ENCODE results near the gene PDLIM1.

PDLIM1 gene

DNA sequence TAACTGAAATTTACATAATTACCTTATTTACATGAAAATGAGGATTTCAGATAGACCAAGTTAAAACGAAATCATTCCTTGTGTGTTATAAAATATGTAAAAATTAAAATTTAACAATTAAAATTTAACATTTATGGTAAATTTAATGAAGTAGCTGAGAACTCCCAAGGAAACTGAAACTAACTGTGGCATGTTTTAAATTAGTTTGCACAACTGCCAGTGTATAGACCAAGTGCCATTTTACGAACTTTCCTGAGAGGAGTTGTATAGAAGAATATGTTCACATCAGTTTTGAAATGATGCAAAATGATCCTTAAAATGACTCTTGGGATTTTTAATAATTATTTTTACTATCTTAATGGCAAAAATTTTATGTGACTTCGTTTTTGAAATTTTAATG lies 23.6 kb downstream of the PDLIM1 start:
- H3K4me3 ChIP-seq (ENCODE audit: low read depth, low read length), result no peak overlapping the region
- no peak for TF ChIP-seq POLR2A (IDR thresholded peaks at IDR 0.05; ENCODE audit: extremely low read depth, insufficient read length)
- TF ChIP-seq, protein P1, sequence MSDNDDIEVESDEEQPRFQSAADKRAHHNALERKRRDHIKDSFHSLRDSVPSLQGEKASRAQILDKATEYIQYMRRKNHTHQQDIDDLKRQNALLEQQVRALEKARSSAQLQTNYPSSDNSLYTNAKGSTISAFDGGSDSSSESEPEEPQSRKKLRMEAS (IDR thresholded peaks at IDR 0.05; ENCODE audit: low read depth, low read length), result no peak
- TF ChIP-seq MYC (IDR thresholded peaks at IDR 0.05; ENCODE audit: low read depth, low read length), result no peak
- TF ChIP-seq, protein P2, sequence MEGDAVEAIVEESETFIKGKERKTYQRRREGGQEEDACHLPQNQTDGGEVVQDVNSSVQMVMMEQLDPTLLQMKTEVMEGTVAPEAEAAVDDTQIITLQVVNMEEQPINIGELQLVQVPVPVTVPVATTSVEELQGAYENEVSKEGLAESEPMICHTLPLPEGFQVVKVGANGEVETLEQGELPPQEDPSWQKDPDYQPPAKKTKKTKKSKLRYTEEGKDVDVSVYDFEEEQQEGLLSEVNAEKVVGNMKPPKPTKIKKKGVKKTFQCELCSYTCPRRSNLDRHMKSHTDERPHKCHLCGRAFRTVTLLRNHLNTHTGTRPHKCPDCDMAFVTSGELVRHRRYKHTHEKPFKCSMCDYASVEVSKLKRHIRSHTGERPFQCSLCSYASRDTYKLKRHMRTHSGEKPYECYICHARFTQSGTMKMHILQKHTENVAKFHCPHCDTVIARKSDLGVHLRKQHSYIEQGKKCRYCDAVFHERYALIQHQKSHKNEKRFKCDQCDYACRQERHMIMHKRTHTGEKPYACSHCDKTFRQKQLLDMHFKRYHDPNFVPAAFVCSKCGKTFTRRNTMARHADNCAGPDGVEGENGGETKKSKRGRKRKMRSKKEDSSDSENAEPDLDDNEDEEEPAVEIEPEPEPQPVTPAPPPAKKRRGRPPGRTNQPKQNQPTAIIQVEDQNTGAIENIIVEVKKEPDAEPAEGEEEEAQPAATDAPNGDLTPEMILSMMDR (IDR thresholded peaks at IDR 0.05; ENCODE audit: low read depth, low read length), result no peak
- DNase-seq (ENCODE audit: low read depth), result no peak

DNA sequence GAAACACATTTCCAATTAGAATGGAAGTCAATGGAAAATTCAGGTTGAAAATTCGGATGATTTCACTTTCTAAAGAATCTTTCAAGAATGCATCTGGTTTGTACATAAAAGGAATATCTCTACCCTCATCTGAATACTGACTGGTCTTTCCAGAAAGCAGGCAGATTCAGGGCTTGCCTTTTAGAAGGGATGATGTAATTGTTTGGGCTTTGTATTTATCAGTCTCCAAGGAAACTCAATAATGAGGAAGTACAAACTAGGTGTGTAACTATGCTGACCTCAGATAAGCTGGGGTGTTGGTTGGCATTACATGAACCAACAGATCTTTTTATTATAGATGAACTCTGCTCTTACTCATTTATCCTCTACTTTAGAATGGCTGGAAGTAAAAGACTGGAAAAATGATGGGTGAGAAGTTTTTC lies 24.1 kb downstream of the PDLIM1 start:
- TF ChIP-seq POLR2A (IDR thresholded peaks at IDR 0.05; ENCODE audit: extremely low read depth, insufficient read length) (no peak), MYC (IDR thresholded peaks at IDR 0.05; ENCODE audit: low read depth, low read length) (no peak)
- TF ChIP-seq, protein P2 (IDR thresholded peaks at IDR 0.05; ENCODE audit: low read depth, low read length), result no peak
- TF ChIP-seq, protein P1 (IDR thresholded peaks at IDR 0.05; ENCODE audit: low read depth, low read length), result no peak
- no peak overlapping the region for H3K4me3 ChIP-seq (ENCODE audit: low read depth, low read length)
- DNase-seq (ENCODE audit: low read depth), result peak; percentile 52

DNA sequence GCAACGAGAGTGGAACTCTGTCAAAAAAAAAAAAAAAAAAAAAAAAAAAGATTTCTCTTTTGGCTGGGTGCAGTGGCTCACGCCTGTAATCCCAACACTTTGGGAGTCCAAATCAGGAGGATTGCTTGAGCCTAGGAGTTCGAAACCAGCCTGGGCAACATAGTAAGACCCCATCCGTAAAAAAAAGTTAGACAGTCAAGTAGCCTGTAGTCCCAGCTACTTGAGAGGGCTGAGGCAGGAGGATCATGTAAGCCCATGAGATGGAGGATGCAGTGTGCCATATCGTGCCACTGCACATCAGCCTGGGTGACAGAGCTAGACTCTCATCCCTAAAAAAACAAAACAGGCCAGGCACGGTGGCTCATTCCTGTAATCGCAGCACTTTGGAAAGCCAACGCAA lies 25.2 kb downstream of the PDLIM1 start:
- DNase-seq (ENCODE audit: low read depth), result no peak
- no peak overlapping the region for H3K4me3 ChIP-seq (ENCODE audit: low read depth, low read length)
- TF ChIP-seq, protein P1 (IDR thresholded peaks at IDR 0.05; ENCODE audit: low read depth, low read length), result no peak
- no peak for TF ChIP-seq POLR2A (IDR thresholded peaks at IDR 0.05; ENCODE audit: extremely low read depth, insufficient read length)
- TF ChIP-seq, protein P2 (IDR thresholded peaks at IDR 0.05; ENCODE audit: low read depth, low read length), result no peak
- no peak for TF ChIP-seq MYC (IDR thresholded peaks at IDR 0.05; ENCODE audit: low read depth, low read length)

DNA sequence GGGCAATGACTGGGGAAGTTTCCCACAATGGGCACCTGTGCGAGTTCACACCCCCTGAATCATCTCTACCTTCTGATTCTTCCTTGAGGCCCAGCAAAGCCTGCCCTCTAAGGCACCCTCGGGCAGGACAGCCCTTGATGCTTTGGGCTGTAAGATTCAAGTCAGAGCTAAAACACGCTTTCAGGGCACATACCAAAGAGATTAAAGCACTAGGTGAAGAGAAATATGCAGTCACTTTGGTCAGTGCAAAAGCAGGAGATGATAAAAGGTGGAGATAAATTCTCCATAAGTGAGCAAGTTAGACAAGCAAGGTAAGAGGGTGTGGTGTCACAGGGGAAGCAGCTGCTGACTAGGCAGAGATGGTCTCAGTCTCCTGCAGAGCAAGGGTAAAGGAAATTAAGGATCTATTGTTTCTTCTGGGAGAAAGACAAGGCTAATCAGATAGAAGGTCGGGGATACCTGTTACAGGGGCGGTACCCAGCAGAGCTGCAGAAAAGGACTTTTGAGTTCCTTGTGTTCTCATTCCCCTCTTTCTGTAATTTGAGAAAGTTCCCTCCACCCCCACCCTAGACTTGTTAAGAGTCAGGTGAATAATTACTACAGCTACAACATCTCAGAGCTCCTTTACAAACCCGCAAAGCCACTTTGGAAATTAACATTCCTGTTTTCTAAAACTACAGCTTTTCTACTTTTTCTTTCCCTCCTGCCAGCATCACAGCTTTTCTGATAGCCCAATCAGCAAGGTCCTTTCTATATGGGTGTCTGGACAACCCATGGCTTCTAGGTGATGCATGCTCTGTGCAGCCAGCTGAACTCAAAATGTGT lies 26.4 kb downstream of the PDLIM1 start:
- no peak for TF ChIP-seq POLR2A (IDR thresholded peaks at IDR 0.05; ENCODE audit: extremely low read depth, insufficient read length)
- TF ChIP-seq, protein P1 (IDR thresholded peaks at IDR 0.05; ENCODE audit: low read depth, low read length), result no peak
- TF ChIP-seq, protein P2 (IDR thresholded peaks at IDR 0.05; ENCODE audit: low read depth, low read length), result no peak
- TF ChIP-seq MYC (IDR thresholded peaks at IDR 0.05; ENCODE audit: low read depth, low read length), result no peak
- DNase-seq (ENCODE audit: low read depth), result no peak
- no peak overlapping the region for H3K4me3 ChIP-seq (ENCODE audit: low read depth, low read length)

DNA sequence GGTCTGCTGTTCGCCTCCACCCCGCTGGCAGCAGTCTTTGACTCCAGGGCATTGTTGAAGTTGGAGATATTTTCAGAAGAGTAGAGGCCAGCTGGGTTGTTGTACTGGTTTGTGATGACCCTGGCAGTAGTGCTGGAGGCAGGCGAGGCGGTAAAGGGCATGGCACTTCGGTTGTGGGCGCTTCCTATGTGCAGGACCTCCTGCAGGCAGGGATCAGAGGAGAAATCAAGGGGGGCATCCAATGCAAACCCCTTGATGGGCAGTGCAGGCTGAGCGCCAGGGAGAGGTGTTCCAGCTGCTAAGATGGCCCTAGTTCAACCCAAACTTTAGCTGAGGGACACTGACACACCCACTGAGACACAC lies 27.0 kb downstream of the PDLIM1 start:
- TF ChIP-seq, protein P1 (IDR thresholded peaks at IDR 0.05; ENCODE audit: low read depth, low read length), result no peak
- TF ChIP-seq MYC (IDR thresholded peaks at IDR 0.05; ENCODE audit: low read depth, low read length) (no peak), POLR2A (IDR thresholded peaks at IDR 0.05; ENCODE audit: extremely low read depth, insufficient read length) (no peak)
- TF ChIP-seq, protein P2 (IDR thresholded peaks at IDR 0.05; ENCODE audit: low read depth, low read length), result no peak
- no peak for DNase-seq (ENCODE audit: low read depth)
- no peak overlapping the region for H3K4me3 ChIP-seq (ENCODE audit: low read depth, low read length)
